T-helper 1 cell (primary cell): ENCODE measurements around the gene NPHP4.

Experiments
- DNase-seq, 5 donors: peaks; one replicate each; pipeline ENCODE4 v3.0.0-alpha.2; 2012 to 2020

NPHP4 gene

GRCh38 chr1:5845376-5845775, 146.8 kb downstream of the NPHP4 start:
- no peak for DNase-seq

GRCh38 chr1:5844442-5844841, 147.8 kb downstream of the NPHP4 start:
- no peak for DNase-seq

GRCh38 chr1:5843521-5844096, 148.6 kb downstream of the NPHP4 start:
- no peak for DNase-seq

- no peak for DNase-seq
Observed at GRCh38 chr1:5842679-5843078, 149.5 kb downstream of the NPHP4 start.

- DNase-seq: no peak
Observed at GRCh38 chr1:5840551-5841001, 151.6 kb downstream of the NPHP4 start.

- no peak for DNase-seq
Observed at GRCh38 chr1:5839881-5840550, 152.2 kb downstream of the NPHP4 start.

GRCh38 chr1:5839161-5839880, 152.9 kb downstream of the NPHP4 start:
- no peak for DNase-seq

GRCh38 chr1:5837976-5838653, 154.1 kb downstream of the NPHP4 start:
- DNase-seq: no peak

- no peak for DNase-seq
Observed at GRCh38 chr1:5836776-5837440, 155.3 kb downstream of the NPHP4 start.

- DNase-seq: no peak
Observed at GRCh38 chr1:5835179-5835562, 157.1 kb downstream of the NPHP4 start.

- DNase-seq: no peak
Observed at GRCh38 chr1:5834477-5835178, 157.6 kb downstream of the NPHP4 start.

- DNase-seq: no peak
Observed at GRCh38 chr1:5833911-5834310, 158.3 kb downstream of the NPHP4 start.

- DNase-seq: no peak
Observed at GRCh38 chr1:5832916-5833895, 159.0 kb downstream of the NPHP4 start.

GRCh38 chr1:5831600-5832335, 160.5 kb downstream of the NPHP4 start:
- DNase-seq: no peak

GRCh38 chr1:5830771-5831599, 161.2 kb downstream of the NPHP4 start:
- no peak for DNase-seq

- DNase-seq: no peak
Observed at GRCh38 chr1:5829414-5829813, 162.8 kb downstream of the NPHP4 start.

- no peak for DNase-seq
Observed at GRCh38 chr1:5828308-5828935, 163.8 kb downstream of the NPHP4 start.

GRCh38 chr1:5827516-5827915, 164.7 kb downstream of the NPHP4 start:
- no peak for DNase-seq

GRCh38 chr1:5826601-5827000, 165.6 kb downstream of the NPHP4 start:
- no peak for DNase-seq
